SIG-M5 treated with dmso at 0.1 percent for 504 hours (cell line): Measurements from ENCODE around the gene UTF1.

Experiments
- DNase-seq: peaks from one replicate; lab custom pipeline; 2025; ENCODE audit not compliant: unreplicated experiment; lab: John Stamatoyannopoulos, UW

The UTF1 gene

DNA sequence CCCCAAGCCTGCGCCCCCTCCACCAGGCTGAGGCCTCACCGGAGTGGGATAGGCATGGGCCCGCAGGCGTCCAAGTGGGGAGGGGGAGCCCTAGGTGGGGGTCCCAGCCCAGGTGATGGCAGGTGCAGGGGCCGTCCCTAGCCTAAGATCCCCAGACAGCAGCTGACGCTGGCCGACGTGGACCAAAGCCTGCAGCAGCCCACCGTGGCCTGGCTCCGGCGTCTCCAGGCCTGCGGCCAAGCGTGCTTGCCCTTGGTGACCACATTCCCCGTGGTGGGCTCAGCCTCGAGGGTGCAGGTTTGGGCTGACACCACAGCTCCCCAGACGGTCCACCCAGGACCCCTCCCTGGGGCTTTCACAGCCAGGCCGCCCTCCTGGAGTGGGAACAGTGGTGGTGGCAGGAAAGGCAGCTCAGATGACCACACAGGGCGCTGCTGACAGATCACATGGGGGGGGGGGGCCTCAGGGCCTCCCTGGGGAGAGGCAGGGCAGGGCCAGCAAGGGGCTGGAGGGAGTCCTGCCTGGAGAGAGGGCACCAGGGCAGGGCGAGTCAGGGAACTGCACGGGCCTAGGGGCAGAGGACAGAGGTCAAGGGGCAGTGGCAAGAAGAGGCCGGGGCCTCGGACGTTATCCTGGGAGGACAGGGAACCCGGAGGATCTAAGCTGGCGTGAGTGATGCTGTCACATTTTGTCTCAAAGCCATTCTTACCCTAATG lies 47.4 kb downstream of the UTF1 start:
- DNase-seq = no peak

DNA sequence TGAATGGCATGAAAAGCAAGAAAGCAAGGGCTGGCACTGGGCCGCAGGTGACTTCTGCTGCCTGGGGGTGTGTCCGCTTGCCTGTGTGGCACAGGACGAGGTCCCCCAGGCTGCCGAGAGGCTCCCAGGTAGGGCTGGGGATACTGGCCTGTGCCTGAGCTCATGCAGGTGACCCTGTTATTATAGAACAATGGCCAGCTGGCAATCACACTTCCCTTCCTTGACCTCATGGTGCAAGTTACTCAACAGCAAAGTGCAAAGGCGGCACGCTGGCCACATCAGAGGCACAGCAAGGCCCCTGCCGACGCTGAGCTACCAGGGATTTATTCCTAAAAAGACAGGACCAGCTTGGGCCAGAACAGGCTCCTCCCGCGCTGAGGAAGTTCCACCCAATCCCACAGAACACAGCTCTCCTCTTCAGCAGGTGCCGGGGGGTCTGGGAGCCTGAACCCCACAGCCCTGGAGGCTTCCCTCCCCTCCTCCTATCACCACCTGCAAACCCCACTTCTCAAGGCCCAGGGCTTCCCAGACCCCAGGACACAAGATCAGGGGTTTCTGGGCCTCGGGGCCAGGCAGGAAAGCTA lies 48.1 kb downstream of the UTF1 start:
- no peak for DNase-seq

DNA sequence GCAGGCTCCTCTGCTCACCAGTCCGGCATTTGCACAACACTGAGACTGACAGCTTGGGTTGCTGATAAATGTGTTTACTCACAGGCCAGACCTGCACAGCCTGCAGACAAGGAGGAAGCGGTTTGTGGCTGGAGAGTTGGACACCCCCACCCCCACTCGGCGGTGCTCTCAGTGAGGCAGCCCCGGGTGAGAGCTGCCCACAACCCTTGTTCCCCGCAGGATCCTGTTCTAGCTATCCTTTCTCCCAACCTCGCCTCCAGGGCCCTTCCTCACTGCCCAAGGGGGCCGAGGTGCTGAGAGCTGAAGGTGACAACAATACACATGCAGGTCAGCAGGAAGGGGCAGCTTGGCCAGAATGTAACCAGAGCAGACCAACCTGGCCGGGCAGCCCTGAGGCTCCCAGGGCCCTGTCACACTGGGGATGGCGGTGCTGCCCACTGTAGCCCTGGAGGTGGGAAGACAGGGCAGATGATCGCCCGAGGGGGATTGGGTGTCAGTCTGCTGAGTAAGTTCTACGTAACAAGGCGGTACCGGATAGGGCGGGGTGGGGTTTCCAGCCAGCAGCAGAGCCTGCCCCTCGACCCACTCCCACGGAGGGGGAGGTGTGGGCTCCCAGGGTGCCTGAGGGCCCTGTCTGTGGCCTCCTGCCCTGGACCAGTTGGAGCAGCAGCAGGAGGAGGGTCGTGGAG lies 48.7 kb downstream of the UTF1 start:
- DNase-seq = peak; percentile 72

DNA sequence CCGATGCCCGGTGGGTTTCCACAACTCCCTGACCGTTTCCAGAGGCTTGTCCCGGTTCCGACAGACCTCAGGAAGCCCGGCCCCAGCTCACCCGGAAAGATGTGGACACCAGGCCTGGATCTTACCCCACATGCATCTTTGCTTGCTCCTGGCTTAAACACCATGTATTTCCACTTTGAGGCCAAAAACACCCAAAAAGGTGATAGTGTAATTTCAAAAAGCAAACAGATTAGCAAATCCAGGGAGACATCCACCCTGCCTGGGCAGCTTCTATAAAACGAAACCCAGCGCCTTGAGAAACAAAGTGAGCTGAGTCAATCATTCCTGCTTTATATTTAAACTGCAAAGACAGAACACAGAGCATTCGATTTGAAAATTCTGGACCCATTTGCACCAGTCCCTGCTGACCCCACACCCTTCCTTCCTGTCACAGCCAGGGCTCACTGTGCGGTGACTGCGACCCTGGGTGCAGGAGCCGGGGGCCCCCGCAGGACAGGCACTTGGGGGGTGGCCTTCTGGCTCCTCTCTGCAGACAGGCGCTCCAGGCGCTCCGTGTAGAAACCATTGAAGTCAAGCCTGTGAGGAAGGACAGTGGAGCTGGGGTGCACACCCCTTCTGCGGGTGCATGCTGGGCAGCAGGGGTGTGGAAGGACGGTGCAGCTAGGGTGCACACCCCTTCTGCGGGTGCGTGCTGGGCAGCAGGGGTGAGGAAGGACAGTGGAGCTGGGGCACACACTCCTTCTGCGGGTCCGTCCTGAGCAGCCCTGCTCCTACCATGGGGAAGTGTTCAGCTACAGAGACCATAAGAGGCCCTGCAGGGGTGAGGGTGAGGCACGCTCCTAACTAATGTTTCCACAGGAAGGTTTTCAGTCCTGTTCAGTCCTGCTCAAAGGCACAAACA lies 49.6 kb downstream of the UTF1 start:
- DNase-seq = no peak

DNA sequence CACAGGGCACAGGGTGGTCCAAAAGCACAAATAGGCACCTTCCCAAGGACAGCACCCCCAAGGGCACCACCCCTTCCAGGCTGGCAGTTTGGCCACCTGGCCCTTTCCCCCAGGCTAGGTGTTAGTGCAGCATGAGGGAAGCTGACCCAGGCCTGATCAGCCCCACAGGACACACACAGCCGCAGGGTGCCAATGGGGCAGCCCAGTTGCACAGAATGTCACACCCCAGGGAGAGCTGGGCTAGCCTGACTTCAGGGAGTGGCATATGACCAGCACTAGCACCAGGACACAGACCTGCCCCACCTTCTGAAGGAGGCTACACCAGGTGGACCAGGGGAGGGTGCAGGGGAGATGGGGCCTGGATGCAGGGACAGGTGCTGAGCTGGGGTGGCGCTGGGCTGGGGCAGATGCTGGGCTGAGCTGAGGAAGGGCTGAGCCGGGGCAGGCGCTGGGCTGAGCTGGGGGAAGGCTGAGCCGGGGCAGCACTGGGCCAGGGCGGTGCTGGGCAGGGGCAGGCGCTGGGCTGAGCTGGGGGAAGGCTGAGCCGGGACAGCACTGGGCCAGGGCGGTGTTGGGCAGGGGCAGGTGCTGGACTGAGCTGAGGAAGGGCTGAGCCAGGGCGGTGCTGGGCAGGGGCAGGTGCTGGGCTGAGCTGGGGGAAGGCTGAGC lies 50.5 kb downstream of the UTF1 start:
- no peak for DNase-seq

DNA sequence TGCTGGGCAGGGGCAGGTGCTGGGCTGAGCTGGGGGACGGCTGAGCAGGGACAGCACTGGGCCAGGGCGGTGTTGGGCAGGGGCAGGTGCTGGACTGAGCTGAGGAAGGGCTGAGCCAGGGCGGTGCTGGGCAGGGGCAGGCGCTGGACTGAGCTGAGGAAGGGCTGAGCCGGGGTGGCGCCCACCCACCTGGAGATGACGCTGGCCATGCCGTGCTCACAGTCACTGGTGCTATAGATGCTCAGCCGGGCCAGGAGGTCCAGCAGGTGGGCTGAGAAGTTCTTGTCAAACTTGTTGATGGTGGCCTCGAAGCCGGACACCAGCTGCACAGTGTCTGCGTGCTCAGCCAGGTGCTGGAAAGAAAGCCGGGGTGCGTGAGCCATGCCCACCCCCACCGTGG lies 51.1 kb downstream of the UTF1 start:
- no peak for DNase-seq
